ENCODE results near the gene AHCYL2. TPM values are rescaled to one million over a fixed set of nuclear protein-coding genes. Genes with fewer than 3 reads are reported as not detected.

The AHCYL2 gene
- total and polyA plus RNA-seq, 2 of the 8 experiments (the other 6 are each of a cell fraction or from before 2014, with no cell fraction given): 20.7 to 25.4 TPM

- no peak for TF ChIP-seq SIRT6 (IDR thresholded peaks at IDR 0.05; ENCODE audit: low read length)
- TF ChIP-seq, protein P1, sequence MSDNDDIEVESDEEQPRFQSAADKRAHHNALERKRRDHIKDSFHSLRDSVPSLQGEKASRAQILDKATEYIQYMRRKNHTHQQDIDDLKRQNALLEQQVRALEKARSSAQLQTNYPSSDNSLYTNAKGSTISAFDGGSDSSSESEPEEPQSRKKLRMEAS (IDR thresholded peaks at IDR 0.05): peak; percentile 69; the same call in 1 of the 2 replicates
- TF ChIP-seq EGR1 (IDR thresholded peaks at IDR 0.05; ENCODE audit: borderline replicate concordance, low read depth, low read length): no peak
- TF ChIP-seq KDM5A (IDR thresholded peaks at IDR 0.05; ENCODE audit: low read length): no peak
- no peak for TF ChIP-seq ZNF274 (IDR thresholded peaks at IDR 0.05; ENCODE audit: borderline replicate concordance, extremely low read depth, low read length)
- TF ChIP-seq E2F6 (IDR thresholded peaks at IDR 0.05): peak; percentile 31; the same call in 1 of the 2 replicates
- TF ChIP-seq SP2 (IDR thresholded peaks at IDR 0.05; ENCODE audit: low read length): peak; percentile 13; the same call in 1 of the 2 replicates
- TF ChIP-seq CREB1 (IDR thresholded peaks at IDR 0.05): no peak; the same call in 1 of the 2 replicates
- no peak for TF ChIP-seq CEBPB (IDR thresholded peaks at IDR 0.05; ENCODE audit: low read depth, low read length)
- peak in 1 of 2 experiments; percentile 36; a peak in 1 of 4 replicates for TF ChIP-seq HDAC2 (IDR thresholded peaks at IDR 0.05; ENCODE audit: borderline replicate concordance in 1 of 2, low read depth in 2 of 2, low read length in 2 of 2)
- no peak for TF ChIP-seq RXRA (IDR thresholded peaks at IDR 0.05; ENCODE audit: insufficient read depth, low read depth, low read length)
- peak; percentile 49 for TF ChIP-seq KDM4A (IDR thresholded peaks at IDR 0.05; ENCODE audit: low read depth, low read length, severe bottlenecking)
- TF ChIP-seq SP1 (IDR thresholded peaks at IDR 0.05; ENCODE audit: low read depth, low read length): peak; percentile 87
- TF ChIP-seq, protein P2, sequence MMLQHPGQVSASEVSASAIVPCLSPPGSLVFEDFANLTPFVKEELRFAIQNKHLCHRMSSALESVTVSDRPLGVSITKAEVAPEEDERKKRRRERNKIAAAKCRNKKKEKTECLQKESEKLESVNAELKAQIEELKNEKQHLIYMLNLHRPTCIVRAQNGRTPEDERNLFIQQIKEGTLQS (IDR thresholded peaks at IDR 0.05; ENCODE audit: insufficient read depth, low read depth, low read length): no peak
- no peak for TF ChIP-seq GABPA (IDR thresholded peaks at IDR 0.05; ENCODE audit: borderline replicate concordance, insufficient read depth, low read length)
- TF ChIP-seq, protein P3, sequence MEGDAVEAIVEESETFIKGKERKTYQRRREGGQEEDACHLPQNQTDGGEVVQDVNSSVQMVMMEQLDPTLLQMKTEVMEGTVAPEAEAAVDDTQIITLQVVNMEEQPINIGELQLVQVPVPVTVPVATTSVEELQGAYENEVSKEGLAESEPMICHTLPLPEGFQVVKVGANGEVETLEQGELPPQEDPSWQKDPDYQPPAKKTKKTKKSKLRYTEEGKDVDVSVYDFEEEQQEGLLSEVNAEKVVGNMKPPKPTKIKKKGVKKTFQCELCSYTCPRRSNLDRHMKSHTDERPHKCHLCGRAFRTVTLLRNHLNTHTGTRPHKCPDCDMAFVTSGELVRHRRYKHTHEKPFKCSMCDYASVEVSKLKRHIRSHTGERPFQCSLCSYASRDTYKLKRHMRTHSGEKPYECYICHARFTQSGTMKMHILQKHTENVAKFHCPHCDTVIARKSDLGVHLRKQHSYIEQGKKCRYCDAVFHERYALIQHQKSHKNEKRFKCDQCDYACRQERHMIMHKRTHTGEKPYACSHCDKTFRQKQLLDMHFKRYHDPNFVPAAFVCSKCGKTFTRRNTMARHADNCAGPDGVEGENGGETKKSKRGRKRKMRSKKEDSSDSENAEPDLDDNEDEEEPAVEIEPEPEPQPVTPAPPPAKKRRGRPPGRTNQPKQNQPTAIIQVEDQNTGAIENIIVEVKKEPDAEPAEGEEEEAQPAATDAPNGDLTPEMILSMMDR (IDR thresholded peaks at IDR 0.05; ENCODE audit: control extremely low read depth in 1 of 3, insufficient read depth in 1 of 3, low read depth in 1 of 3, low read length in 3 of 3): peak; percentile 22 to 39 (median 34)
- TF ChIP-seq RFX5 (IDR thresholded peaks at IDR 0.05; ENCODE audit: borderline replicate concordance, low read depth, low read length): no peak
- TF ChIP-seq GTF2F1 (IDR thresholded peaks at IDR 0.05; ENCODE audit: borderline replicate concordance, low read depth, low read length): no peak
Observed at GRCh38 chr7:129433847-129434674, 209.2 kb downstream of the AHCYL2 start, which contains the start of gene STRIP2 (continued).
